Stimulated activated CD8-positive, alpha-beta memory T cell treated with anti-CD3 and anti-CD28 coated beads, Interleukin-2, amount 100 ng/mL, for 48 hours (primary cell): ENCODE data around the gene MATK.
"Not testable (repeated sequence)": the region's sequence is repeated elsewhere in the genome, so short reads cannot be mapped to it uniquely, and the experiment has no call there.

ENCODE experiments used
- DNase-seq, 2 donors: peaks; one replicate each; pipeline ENCODE4 v3.0.0-alpha.2; 2020; ENCODE audit warnings: low read depth in 2 of 2

Gene MATK

GRCh38 chr19:3771000-3771905, 14.9 kb downstream of the MATK start:
- no peak for DNase-seq

- DNase-seq: no peak
Measured at GRCh38 chr19:3770136-3770999, 15.8 kb downstream of the MATK start.

- no peak for DNase-seq
Measured at GRCh38 chr19:3769494-3769893, 16.7 kb downstream of the MATK start.

GRCh38 chr19:3768748-3769099, 17.5 kb downstream of the MATK start:
- no peak for DNase-seq

- DNase-seq: no peak
Measured at GRCh38 chr19:3768015-3768747, 18.0 kb downstream of the MATK start.

GRCh38 chr19:3767050-3767449, 19.1 kb downstream of the MATK start:
- DNase-seq: no peak

- DNase-seq: no peak
Measured at GRCh38 chr19:3766520-3766919, 19.7 kb downstream of the MATK start.

- DNase-seq: not testable (repeated sequence)
Measured at GRCh38 chr19:3765757-3766156, 20.4 kb downstream of the MATK start.

- no peak for DNase-seq
Measured at GRCh38 chr19:3765121-3765520, 21.1 kb downstream of the MATK start.

- peak; percentile 99 for DNase-seq
Measured at GRCh38 chr19:3762501-3763459, 23.4 kb downstream of the MATK start, which contains the start of gene MRPL54. MRPL54 (plus strand) TSS chr19:3762682; CDS start chr19:3762701, 19 bp downstream.

- no peak for DNase-seq
Measured at GRCh38 chr19:3762130-3762473, 24.1 kb downstream of the MATK start.

- DNase-seq: peak; percentile 96 to 97
Measured at GRCh38 chr19:3761382-3762129, 24.6 kb downstream of the MATK start, which contains the start of gene APBA3. APBA3 (minus strand) TSS chr19:3761692; CDS start chr19:3760264, 1,428 bp downstream.

- no peak for DNase-seq
Measured at GRCh38 chr19:3760871-3761361, 25.3 kb downstream of the MATK start.

GRCh38 chr19:3759482-3760254, 26.5 kb downstream of the MATK start:
- DNase-seq: no peak

- not testable (repeated sequence) for DNase-seq
Measured at GRCh38 chr19:3758297-3758696, 27.9 kb downstream of the MATK start.

- DNase-seq: not testable (repeated sequence)
Measured at GRCh38 chr19:3757705-3758104, 28.5 kb downstream of the MATK start.

GRCh38 chr19:3753631-3754410, 32.4 kb downstream of the MATK start:
- no peak for DNase-seq

GRCh38 chr19:3752492-3752891, 33.7 kb downstream of the MATK start:
- DNase-seq: no peak
